GM21529 (cell line): Measurements from ENCODE around the gene DENND2C.

Experiments used
- ATAC-seq: cut with Tn5 transposase; IDR thresholded peaks from one replicate; pipeline ENCODE4 v1.9.1; 2021; ENCODE audit not compliant: unreplicated experiment

Gene DENND2C

GRCh38 chr1:114677691-114678090 lies 7.8 kb upstream of the DENND2C start:
- no peak for ATAC-seq

DNA sequence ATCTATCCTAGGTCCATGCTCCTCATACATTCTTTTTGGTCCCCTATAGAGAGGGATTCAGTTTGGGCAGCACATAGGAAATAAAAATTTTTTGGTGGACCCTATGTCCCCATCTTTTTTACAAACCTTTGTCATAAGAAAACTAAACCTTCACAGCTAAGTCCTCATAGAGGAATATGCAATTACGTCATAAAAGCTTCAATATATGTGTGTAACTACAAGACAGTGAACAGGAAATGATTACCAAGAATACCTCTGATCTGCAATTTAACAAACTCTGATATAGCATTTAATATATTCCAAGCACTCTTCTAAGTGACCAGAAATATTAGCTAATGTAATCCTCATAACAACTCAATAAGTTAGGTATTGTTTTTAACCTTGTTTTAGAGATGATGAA lies 6.3 kb upstream of the DENND2C start:
- ATAC-seq, result no peak

DNA sequence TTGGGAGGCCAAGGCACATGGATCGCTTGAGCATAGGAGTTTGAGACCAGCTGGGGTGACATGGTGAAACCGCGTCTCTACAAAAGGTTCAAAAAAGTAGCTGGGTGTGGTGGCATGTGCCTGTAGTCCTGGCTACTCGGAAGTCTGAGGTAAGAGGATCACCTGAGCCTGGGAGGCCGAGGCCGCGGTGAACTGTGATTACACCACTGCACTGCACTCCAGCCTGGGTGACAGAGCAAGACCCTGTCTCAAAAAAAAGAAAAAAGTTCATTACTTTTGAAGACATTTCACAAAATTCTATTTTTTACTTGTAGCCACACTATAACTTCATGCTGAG lies 2.1 kb upstream of the DENND2C start:
- ATAC-seq, result no peak

- no peak for ATAC-seq
Measured at GRCh38 chr1:114671011-114671938, 1.4 kb upstream of the DENND2C start.

DNA sequence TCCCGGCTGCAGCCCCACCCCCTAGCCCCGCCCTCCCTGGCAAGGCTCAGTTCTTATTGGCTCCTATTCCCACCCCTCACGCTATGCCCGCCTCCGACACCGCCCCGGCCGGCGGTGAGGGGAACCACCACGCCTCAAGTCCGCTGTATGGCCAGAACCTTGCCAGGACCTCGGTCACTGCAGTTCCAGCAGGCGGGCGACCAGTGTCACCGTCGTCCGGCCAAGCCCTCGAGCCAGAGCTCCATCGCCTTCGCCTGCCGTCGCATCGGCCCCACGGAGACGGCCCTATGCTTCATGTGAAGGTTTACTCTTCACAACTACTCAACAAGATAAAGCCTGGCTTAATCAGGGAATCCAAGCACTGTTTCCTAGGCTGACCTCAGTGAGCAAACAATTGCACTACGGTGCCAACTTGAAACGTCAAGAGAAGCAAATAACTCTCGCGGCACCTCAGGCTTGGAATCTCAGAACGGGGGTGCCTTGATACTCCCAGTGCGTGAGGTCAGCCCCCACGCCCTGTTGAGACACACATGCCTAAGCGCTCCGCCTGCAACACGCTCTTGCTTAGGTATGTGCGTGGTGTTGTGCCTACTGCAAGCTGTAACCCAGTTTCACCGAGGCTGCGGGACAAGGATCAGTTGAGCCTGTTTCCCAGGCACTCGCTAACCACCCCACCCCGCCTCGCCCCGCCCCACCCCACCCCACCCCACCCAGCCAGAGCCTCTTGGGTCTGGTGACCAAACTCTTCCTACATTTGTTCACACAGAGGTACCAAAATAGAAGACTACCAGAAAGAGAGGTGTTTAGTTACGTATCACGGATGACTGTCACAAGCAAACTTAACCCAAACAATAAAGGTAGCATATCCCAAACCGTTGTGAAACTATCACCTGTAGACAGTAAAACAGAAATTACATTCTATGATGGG lies 498 bp upstream of the DENND2C start:
- peak; percentile 99 for ATAC-seq

- no peak for ATAC-seq
Measured at GRCh38 chr1:114668784-114669561, 876 bp downstream of the DENND2C start.

DNA sequence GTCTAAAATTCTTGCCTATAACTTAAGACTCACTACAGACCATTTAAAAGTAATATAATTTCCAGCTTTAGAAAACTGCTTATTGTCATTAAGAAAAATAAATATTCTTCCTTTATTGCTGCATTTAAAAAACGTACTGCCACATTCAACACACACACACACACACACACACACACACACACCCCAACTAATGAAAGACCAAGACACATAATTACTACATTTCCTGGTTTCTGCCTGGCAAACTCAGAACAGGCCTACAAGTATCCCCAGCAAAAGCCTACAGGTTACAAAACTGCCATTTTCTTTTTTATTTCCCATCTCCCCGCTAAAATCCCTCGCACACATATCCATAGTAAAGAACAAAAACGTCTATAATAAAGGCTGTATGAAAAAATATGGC lies 1.5 kb downstream of the DENND2C start:
- no peak for ATAC-seq

DNA sequence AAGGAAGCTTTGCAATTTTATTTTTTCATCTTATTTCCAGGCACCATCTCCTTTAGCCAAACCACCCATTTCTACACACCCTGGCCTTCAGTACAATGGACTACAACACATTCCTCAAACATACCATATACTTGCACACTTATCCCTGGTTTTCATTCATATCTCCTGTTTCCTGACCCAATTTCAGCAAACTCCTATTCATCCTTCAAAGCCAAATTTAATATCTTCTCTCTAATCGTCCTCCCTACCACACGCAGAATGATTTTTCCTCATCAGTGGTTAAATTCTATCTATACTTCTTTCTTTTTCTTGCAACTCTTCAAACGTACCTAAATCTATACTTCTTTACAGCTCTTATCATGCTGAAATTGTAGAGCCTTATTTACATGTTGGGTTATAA lies 2.9 kb downstream of the DENND2C start:
- no peak for ATAC-seq

- ATAC-seq, result no peak
Measured at GRCh38 chr1:114660238-114660637, 9.6 kb downstream of the DENND2C start.

DNA sequence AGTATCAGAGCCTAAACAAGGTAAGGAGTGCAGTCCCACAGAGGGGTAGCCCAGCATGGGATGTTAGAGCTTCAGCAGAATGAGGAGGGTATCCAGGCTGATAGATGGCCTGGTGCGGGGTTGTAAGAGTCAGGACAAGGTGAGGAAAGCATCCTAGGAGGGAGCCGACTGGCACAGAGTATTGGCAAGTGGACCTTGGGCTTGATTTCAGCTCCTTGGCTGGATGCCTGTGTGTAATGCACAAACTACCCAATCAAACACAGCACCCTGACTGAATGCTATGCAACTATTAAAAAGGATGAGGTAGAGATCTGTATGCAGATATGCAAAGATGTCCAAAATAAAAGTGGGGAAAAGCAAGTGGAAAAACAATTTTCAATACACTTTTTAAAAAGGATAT lies 18.0 kb downstream of the DENND2C start:
- no peak for ATAC-seq

GRCh38 chr1:114648503-114648902 lies 21.3 kb downstream of the DENND2C start:
- ATAC-seq, result no peak

DNA sequence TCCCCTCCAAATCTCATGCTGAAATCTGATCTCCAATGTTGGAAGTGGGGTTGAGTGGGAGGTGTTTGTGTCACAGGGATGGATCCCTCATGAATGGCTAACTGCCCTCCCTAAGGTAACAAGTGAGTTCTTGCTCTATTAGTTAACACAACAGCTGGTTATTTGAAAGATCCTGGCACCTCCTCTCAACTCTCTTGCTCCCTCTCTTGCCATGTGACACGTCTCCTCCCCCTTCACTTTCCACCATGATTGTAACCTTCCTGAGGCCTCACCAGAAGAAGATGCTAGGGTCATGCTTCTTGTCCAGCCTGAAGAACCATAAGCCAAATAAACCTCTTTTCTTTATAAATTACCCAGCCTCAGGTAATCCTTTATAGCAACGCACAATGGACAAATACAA lies 28.5 kb downstream of the DENND2C start:
- ATAC-seq, result no peak

GRCh38 chr1:114638910-114639309 lies 30.9 kb downstream of the DENND2C start:
- no peak for ATAC-seq

DNA sequence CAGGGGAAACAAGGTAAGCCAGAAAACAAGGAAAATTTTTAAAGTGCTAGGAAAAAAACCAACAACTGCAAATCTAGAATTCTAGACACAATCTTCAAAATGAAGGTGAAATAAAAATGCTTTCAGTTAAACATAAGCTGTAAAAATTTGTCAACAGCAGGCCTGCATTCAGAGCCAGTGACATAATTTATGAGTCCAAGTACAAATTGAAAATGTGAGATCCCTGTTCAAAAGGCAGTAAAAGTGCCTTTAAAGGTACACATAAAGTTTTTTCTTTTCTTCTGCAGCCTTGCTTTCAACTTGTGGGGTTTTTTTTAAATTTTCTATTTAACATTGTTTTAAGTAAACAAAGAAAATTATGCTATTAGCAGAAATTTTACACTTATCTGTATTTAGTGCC lies 37.4 kb downstream of the DENND2C start:
- ATAC-seq, result no peak

- no peak for ATAC-seq
Measured at GRCh38 chr1:114627107-114627506, 42.7 kb downstream of the DENND2C start.

DNA sequence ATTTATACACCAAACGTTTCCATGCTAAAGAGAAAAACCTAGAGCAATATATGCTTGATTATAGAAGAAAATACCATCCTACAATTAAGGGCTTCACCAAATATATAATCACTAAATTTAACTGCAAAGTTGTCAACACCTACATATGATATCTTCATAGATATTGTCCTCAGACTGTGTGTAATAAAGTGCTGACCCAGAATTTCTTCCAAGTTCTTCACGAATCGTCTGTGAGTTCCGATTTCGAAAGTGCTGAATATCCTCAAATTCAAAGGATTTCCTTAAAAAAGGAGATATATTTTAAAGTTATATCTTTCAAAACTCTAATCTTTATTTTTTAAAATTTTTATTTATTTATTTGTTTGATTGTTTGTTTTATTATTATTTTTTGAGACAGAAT lies 46.5 kb downstream of the DENND2C start:
- no peak for ATAC-seq

GRCh38 chr1:114620419-114620818 lies 49.4 kb downstream of the DENND2C start:
- no peak for ATAC-seq

GRCh38 chr1:114618606-114619005 lies 51.2 kb downstream of the DENND2C start:
- ATAC-seq, result no peak

DNA sequence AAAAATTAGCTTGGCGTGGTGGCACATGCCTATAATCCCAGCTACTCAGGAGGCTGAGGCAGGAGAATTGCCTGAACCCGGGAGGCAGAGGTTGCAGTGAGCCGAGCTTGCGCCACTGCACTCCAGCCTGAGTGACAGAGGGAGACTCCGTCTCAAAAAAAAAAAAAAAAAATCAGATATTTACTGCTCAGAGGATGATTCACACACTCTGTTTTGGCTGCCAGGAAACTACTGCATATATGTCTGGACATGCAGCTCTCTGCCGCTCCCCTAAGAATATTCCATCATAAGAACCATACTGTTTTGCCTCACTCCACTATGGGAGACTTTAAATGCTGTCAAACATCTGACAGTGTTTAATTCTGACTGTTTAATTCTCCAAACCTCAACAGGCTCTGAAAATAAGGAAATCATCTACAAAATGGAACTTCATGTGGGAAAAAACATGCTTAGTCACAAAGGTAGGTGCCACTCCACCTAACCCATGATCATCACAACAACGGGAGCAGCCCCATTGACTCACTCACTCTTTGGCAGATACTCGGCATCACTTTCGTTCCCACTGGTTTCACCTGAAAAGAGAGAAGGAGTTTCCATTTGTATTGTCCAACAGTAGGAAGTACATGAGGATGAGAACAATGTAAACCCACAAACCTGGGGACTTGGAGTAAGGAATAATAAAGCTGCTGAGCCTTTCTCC lies 59.2 kb downstream of the DENND2C start:
- ATAC-seq, result no peak

DNA sequence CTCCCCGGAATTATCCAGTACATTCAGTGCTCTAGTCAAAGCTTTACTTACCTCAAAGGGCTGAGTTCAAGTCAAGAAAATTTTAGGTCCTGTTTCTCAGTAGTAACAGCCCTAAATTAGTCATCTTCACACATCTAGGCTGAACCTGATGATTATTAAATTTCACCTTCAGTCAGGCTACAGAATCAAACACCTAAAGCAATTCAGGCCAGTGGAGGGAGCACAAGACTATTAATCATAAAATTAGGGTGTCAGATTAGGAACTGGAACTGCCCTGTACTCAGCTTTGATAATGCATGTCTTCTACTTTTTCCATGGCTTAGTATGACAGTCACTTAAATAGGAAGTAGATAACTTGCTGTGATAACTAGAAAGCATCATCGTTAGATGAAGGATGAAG lies 60.0 kb downstream of the DENND2C start:
- no peak for ATAC-seq

GRCh38 chr1:114609026-114609425 lies 60.8 kb downstream of the DENND2C start:
- no peak for ATAC-seq
